Neural cell (in vitro differentiated cells): ENCODE data around the gene GATAD2A.

Experiments used
- EP300 ChIP-seq: fragments of 450-650 bp; conservative IDR thresholded peaks from 2 replicates; pipeline ENCODE4 v1.6.1; 2014; ENCODE audit warnings: antibody characterized with exemption, mild to moderate bottlenecking, moderate library complexity; ENCODE audit not compliant: poor library complexity, severe bottlenecking
- EZH2 ChIP-seq: fragments of 200-600, 300-800 bp; shearing (Covaris generic), sonication (generic); IDR thresholded peaks from 2 replicates; pipeline ENCODE4 v1.6.1; 2014; ENCODE audit warnings: antibody characterized with exemption, low read length, borderline replicate concordance, mild to moderate bottlenecking; ENCODE audit not compliant: insufficient read depth, poor library complexity, severe bottlenecking
- MXI1 ChIP-seq: fragments of 450-650 bp; conservative IDR thresholded peaks from 2 replicates; pipeline ENCODE4 v1.6.1; 2014; ENCODE audit warnings: antibody characterized with exemption, mild to moderate bottlenecking; ENCODE audit not compliant: poor library complexity, severe bottlenecking
- POLR2AphosphoS5 ChIP-seq: IDR thresholded peaks from 2 replicates; pipeline ENCODE4 v1.6.1; 2012
- RAD21 ChIP-seq: fragments of 450-650 bp; conservative IDR thresholded peaks from 2 replicates; pipeline ENCODE4 v1.6.1; 2014; ENCODE audit warnings: antibody characterized with exemption, mild to moderate bottlenecking, moderate library complexity
- SMC3 ChIP-seq: fragments of 450-650 bp; conservative IDR thresholded peaks from 2 replicates; pipeline ENCODE4 v1.6.1; 2014; ENCODE audit warnings: antibody characterized with exemption, mild to moderate bottlenecking, moderate library complexity; ENCODE audit not compliant: poor library complexity
- TAF1 ChIP-seq: IDR thresholded peaks from 2 replicates; pipeline ENCODE4 v1.6.1; 2012; ENCODE audit warnings: low read depth
- TF ChIP-seq, protein P1 (sequence below): fragments of 450-650 bp; IDR thresholded peaks from 2 replicates; pipeline ENCODE4 v1.5.1; 2014; ENCODE audit warnings: antibody characterized with exemption, mild to moderate bottlenecking, moderate library complexity; ENCODE audit not compliant: poor library complexity, severe bottlenecking
- TF ChIP-seq, protein P2 (sequence below): IDR thresholded peaks from 2 replicates; pipeline ENCODE4 v1.6.1; 2012; ENCODE audit warnings: borderline replicate concordance

DNA sequence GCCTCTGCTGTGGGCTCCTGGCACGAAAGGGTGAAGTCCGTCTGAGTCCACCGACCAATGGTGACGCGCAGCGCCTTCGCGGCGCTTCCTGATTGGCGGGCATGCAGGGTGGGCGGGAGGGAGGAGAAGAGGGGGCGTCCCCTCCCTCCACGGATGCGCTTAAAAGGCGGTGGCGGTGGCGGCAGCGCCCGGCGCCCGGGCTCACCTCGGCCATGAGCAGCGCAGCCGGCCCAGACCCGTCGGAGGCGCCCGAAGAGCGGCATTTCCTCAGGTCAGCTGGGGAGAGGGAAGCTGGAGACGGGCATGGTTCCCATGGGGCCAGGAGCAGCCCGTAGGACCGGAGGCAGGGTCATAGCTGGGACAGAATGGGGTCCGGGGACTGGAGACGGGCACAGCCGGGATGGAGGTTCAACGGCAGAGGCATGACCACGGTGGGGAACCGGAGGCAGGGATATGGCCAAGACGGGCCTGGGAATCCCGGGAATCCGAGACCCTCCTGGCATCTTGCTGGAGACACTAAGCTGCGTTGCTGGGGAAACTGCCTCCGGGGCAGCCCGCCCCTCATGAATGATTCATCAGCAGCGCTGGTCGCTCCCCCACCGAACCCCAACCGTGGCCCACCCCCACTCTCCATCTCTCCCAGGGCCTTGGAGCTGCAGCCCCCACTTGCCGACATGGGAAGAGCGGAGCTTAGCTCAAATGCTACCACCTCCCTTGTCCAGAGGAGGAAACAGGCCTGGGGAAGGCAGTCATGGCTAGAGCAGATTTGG lies 123.4 kb downstream of the GATAD2A start, which contains the start of gene YJEFN3:
- no peak for TF ChIP-seq EZH2
- TF ChIP-seq, protein P1, sequence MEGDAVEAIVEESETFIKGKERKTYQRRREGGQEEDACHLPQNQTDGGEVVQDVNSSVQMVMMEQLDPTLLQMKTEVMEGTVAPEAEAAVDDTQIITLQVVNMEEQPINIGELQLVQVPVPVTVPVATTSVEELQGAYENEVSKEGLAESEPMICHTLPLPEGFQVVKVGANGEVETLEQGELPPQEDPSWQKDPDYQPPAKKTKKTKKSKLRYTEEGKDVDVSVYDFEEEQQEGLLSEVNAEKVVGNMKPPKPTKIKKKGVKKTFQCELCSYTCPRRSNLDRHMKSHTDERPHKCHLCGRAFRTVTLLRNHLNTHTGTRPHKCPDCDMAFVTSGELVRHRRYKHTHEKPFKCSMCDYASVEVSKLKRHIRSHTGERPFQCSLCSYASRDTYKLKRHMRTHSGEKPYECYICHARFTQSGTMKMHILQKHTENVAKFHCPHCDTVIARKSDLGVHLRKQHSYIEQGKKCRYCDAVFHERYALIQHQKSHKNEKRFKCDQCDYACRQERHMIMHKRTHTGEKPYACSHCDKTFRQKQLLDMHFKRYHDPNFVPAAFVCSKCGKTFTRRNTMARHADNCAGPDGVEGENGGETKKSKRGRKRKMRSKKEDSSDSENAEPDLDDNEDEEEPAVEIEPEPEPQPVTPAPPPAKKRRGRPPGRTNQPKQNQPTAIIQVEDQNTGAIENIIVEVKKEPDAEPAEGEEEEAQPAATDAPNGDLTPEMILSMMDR = no peak
- TF ChIP-seq POLR2AphosphoS5 = no peak
- no peak for TF ChIP-seq EP300
- no peak for TF ChIP-seq TAF1
- no peak for TF ChIP-seq SMC3
- TF ChIP-seq, protein P2, sequence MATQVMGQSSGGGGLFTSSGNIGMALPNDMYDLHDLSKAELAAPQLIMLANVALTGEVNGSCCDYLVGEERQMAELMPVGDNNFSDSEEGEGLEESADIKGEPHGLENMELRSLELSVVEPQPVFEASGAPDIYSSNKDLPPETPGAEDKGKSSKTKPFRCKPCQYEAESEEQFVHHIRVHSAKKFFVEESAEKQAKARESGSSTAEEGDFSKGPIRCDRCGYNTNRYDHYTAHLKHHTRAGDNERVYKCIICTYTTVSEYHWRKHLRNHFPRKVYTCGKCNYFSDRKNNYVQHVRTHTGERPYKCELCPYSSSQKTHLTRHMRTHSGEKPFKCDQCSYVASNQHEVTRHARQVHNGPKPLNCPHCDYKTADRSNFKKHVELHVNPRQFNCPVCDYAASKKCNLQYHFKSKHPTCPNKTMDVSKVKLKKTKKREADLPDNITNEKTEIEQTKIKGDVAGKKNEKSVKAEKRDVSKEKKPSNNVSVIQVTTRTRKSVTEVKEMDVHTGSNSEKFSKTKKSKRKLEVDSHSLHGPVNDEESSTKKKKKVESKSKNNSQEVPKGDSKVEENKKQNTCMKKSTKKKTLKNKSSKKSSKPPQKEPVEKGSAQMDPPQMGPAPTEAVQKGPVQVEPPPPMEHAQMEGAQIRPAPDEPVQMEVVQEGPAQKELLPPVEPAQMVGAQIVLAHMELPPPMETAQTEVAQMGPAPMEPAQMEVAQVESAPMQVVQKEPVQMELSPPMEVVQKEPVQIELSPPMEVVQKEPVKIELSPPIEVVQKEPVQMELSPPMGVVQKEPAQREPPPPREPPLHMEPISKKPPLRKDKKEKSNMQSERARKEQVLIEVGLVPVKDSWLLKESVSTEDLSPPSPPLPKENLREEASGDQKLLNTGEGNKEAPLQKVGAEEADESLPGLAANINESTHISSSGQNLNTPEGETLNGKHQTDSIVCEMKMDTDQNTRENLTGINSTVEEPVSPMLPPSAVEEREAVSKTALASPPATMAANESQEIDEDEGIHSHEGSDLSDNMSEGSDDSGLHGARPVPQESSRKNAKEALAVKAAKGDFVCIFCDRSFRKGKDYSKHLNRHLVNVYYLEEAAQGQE = no peak
- no peak for TF ChIP-seq MXI1
- no peak for TF ChIP-seq RAD21
